HG03135 (cell line): Measurements from ENCODE around the gene CDPF1.
A peak's percentile ranks its signal among the peaks of the same experiment; 100 is the strongest.

Experiments used
- ATAC-seq: cut with Tn5 transposase; IDR thresholded peaks from one replicate; pipeline ENCODE4 v1.9.1; 2021; ENCODE audit warnings: mild to moderate bottlenecking, moderate library complexity; ENCODE audit not compliant: unreplicated experiment

CDPF1 gene

DNA sequence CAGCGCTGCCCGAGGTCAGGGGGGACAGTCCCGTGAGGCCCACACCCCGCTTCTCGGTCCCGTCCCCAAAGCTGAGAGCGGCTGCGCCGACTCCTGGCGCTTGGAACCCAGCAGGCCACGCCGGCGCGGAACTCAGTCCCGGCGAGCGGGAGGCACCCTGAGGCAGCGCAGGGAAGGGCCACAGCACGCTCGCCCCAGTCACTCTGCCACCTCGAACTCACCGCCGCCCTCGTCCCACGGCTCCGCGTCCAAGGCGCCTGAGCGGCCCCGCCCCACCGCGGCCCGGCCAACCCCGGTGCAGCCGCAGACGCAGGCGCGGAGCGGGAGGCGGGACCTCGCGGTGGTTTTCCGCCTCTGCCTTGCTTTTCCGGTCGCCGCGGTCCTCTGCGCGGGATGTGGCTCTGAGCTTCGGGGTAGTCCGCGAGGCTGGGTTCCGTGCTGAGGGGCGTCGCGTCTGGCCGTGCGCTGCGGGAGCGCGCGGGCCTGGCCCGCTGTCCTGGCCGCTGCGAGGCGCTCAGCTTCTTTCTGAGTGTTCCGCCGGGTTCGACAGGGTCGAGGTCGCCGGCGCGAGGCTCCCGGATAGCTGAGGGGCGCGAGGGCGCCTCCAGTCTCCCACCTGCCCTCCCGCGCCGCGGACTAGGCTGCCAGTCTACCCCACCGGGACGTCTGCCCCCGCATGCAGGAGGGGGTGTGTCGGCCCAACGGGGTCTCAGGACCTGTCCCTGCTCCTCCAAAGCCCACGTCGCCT lies at the start of gene CDPF1:
TSS of gene CDPF1 (minus strand) at position 259 of the 748 bp plus-strand sequence. CDS start 2,009 bp downstream, outside the sequence.
- peak; percentile 82 for ATAC-seq

DNA sequence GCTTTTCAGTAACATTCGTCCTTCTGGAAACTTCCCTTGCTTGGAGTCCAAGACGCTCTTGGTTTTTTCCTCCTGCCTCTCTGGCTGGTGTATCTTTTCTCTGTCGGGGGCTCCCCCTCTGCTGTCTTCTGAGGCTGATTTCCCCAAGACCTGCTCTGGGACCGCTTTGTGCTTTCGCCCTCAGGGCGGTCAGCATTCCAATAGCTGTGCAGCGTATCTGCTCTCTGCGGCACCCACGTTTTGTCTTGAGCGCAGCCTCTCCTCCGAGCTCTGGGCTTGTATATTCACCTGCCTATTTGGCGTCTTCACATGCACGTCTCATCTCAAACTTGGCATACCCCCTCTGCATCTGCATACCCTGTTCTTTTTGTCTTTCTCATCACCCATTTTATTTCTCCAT lies 49.0 kb upstream of the CDPF1 start:
- no peak for ATAC-seq

GRCh38 chr22:46297151-46297812 lies 47.2 kb upstream of the CDPF1 start:
- ATAC-seq = peak; percentile 20

GRCh38 chr22:46296257-46297150 lies 46.4 kb upstream of the CDPF1 start, which contains the start of gene GTSE1:
GTSE1 (plus strand) TSS chr22:46296870; CDS start chr22:46297401, 531 bp downstream.
- peak; percentile 89 for ATAC-seq

GRCh38 chr22:46295277-46295971 lies 45.3 kb upstream of the CDPF1 start:
- ATAC-seq = no peak

GRCh38 chr22:46294784-46295183 lies 44.7 kb upstream of the CDPF1 start:
- ATAC-seq = no peak

DNA sequence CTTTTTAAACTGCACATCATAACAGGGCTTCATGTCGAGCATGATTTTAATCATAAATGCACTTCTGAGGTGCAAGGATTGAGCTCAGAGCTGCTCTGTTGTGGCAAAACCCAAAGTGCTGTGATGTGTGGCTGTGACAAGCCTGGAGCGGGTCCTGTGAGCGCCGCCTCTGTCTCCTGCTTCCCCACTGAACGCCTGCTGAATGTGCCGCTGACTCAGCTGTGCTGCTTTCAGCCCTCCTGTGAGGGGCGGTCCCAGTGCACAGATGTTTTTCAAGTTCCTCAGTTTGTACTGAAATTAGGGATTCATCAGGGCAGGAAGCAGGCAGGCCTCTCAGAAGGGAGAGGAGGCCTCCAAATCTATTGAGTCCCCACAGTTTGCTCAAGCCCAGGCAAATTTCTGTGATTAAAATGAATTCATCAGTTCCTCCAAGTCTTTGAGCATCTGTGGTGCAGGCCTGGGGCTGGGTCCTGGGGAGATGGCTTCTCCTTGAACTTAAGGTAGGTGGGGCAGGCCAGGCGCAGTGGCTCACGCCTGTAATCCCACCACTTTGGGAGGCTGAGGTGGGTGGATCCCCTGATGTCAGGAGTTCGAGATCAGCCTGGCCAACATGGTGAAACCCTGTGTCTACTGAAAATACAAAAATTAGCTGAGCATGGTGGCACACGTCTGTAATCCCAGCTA lies 43.6 kb upstream of the CDPF1 start:
- no peak for ATAC-seq

- ATAC-seq = no peak
Measured at GRCh38 chr22:46292732-46293131, 42.6 kb upstream of the CDPF1 start.

DNA sequence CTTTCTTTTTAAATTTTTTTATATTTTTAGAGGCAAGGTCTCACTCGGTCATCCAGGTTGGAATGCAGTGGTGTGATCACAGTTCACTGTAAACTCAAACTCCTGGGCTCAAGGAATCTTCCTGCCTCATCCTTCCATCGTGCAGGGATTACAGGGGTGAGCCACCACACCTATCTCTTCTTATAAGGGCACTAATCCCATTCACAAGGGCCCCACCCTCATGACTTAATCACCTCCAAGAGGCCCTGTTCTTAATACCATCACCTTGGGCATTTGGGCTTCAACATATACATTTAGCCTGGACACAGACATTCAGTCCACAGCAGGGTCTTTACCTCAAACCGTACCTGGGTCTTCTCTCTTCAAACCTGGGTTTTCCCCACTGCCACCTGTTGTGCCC lies 42.1 kb upstream of the CDPF1 start:
- no peak for ATAC-seq

DNA sequence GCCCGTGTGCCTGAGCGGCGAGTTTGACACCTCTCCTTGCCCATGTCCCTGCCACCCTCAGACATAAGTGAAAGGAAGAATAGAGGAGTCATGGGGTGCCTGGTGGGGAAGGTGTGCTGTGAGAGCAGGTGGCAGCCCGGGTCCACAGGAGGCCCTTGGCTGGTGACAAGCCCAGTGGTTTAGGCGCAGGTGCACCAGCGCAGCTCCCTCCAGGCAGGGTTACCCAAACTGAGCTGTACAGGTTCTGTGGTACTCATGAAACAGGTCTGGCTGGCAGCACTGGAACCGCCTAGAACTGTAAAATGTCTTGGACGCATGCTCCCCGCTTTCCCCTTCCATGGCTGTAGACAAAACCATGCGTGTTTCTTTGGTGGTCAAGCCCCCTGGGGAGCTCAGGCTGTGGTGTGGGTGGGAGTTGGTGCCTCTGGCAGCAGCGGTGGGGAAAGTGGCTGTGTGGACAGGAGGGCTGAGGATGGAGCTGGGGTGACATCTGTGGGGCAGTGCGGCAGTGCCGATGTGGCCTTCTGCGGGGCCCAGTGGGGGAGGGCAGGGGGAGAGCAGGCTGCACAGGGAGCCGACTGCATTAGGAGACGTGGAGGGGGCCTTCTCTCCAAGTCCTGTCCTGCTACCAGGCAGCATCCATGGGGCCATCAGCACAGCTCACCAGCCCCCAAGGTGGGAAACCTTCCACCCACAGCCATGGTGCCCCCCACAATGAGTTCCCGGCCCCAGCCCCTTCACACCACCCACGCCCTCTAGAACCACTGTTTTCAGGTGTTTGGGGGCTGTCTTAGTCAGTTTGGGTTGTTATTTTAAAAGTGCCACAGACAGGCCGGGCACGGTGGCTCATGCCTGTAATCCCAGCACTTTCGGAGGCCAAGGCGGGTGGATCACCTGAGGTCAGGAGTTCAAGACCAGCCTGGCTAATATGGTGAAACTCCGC lies 41.0 kb upstream of the CDPF1 start:
- no peak for ATAC-seq

- no peak for ATAC-seq
Measured at GRCh38 chr22:46290121-46290842, 40.2 kb upstream of the CDPF1 start.

DNA sequence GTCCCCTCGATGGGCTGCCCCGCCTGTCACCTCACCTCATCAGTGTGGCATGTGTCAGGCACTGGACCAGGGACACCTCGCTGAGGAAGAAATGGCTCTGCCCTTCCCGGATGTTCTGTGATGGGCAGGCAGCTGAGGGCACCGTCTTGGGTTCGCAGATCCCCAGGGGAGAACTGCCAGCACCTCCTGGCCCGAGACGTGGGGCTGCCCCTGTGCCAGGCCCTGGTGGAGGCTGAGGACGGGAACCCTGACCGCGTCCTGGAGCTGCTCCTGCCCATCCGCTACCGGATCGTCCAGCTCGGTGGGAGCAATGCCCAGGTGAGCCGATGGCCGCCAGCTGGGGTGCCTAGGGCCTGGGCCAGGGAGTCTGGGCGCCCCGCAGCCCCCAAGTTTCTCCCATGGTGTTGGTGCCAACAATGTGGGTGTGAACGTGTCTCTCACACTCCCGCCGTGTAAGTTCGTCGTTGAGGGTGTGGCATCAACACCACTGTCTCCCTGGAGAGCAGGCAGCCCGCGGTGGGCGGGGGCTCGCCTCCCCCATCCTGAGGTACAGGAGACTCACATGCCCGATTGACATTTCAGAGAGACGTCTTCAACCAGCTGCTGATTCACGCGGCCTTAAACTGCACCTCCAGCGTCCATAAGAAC lies 39.3 kb upstream of the CDPF1 start:
- ATAC-seq = no peak

- ATAC-seq = no peak
Measured at GRCh38 chr22:46288846-46289243, 38.8 kb upstream of the CDPF1 start.

DNA sequence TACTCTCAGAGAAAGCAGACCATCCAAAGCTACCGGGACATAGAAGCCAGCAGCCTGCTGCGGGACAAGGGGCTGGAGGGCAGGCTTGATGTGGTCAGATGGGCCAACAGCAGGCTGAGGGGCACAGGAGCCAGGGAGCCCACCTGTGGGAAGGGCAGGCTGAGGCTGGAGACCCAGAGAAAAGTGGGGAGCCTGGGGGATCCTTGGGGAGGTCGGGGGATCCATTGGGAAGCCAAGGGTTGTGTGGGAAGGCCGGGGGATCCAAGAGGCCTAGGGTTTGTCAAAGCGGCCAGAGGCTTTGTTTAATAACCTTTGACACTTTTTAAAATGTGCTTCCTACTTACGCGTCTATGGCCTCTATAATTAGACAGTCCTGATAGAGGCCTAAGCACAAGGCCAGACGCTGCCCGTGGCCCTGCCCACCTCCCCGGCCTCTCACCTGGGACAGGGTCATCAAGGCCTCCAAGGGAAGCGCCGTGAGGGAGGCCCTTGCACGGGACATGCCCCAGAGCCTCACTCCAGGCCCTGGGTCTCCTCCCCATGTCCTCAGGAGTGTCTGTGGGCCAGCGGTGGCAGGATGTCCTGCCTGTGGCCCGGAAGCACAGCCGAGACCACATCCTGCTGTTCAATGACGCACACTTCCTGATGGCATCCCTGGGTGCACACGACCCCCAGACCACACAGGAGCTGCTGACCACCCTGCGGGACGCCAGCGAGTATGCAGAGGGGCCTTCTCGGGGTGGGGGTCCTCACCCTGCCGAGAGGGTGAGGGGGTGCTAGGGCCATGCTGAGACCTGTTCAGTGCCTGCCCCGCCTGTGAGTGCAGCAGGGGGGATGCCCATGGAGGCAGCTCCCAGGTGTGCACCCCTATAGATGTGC lies 38.0 kb upstream of the CDPF1 start:
- no peak for ATAC-seq

- ATAC-seq = no peak
Measured at GRCh38 chr22:46286941-46287872, 37.1 kb upstream of the CDPF1 start.

DNA sequence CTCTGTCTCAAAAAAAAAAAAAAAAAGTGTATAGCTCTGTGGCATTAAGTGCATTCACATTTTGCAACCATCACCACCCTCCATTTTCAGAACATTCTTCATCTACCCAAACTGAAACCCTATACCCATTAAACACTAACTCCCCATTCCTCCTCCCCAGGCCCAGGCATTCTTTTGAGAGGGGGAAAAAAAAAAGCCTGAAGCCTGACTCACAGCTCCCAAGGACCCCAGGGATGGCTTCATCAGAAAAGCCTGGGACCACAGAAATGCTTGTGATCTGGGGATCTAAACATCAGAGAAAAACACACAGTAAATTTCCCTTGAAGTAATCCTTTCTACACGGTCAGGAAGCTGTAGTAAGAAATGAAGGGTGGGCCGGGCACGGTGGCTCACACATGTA lies 35.9 kb upstream of the CDPF1 start:
- ATAC-seq = no peak
